H9 (cell line): Measurements from ENCODE around the gene UQCRC1. TPM values are rescaled to one million over a fixed set of nuclear protein-coding genes. Genes with fewer than 3 reads are reported as not detected.

Source experiments
- DNase-seq: peaks from one replicate; pipeline ENCODE4 v3.0.0-alpha.2; 2017
- H2AFZ ChIP-seq: one replicate; pipeline ENCODE4 v1.6.1; 2013; ENCODE audit warnings: mild to moderate bottlenecking, low read length, control low read depth, moderate library complexity
- H2AK5ac ChIP-seq: 2 replicates; pipeline ENCODE4 v1.6.1; 2013; ENCODE audit warnings: low read length, control low read depth, mixed read lengths; ENCODE audit not compliant: insufficient read length
- H2BK120ac ChIP-seq: one replicate; pipeline ENCODE4 v1.6.1; 2013; ENCODE audit warnings: low read depth, mild to moderate bottlenecking, low read length, control low read depth, inconsistent platforms; ENCODE audit not compliant: poor library complexity, severe bottlenecking
- H2BK12ac ChIP-seq: 2 replicates; pipeline ENCODE4 v1.6.1; 2013; ENCODE audit warnings: low read length, control low read depth, mixed read lengths, low read depth; ENCODE audit not compliant: insufficient read length
- H2BK15ac ChIP-seq: 2 replicates; pipeline ENCODE4 v1.6.1; 2013; ENCODE audit warnings: low read depth, low read length, control low read depth
- H2BK20ac ChIP-seq: one replicate; pipeline ENCODE4 v1.6.1; 2013; ENCODE audit warnings: low read depth, mild to moderate bottlenecking, low read length, control low read depth, inconsistent platforms; ENCODE audit not compliant: poor library complexity, severe bottlenecking
- H2BK5ac ChIP-seq: 2 replicates; pipeline ENCODE4 v1.6.1; 2013; ENCODE audit warnings: low read length, control low read depth, mixed read lengths; ENCODE audit not compliant: insufficient read length
- H3K14ac ChIP-seq: 2 replicates; pipeline ENCODE4 v1.6.1; 2013; ENCODE audit warnings: low read length, control low read depth; ENCODE audit not compliant: insufficient read depth
- H3K18ac ChIP-seq: 2 replicates; pipeline ENCODE4 v1.6.1; 2013; ENCODE audit warnings: low read depth, mild to moderate bottlenecking, mixed read lengths, low read length, control low read depth; ENCODE audit not compliant: insufficient read length
- H3K23ac ChIP-seq: 2 replicates; pipeline ENCODE4 v1.6.1; 2013; ENCODE audit warnings: low read length, control low read depth, mixed read lengths, low read depth; ENCODE audit not compliant: insufficient read length
- H3K23me2 ChIP-seq: 2 replicates; pipeline ENCODE4 v1.6.1; 2013; ENCODE audit warnings: low read depth, mild to moderate bottlenecking, mixed read lengths, low read length, control low read depth; ENCODE audit not compliant: insufficient read length, poor library complexity, severe bottlenecking
- H3K27ac ChIP-seq: 2 replicates; pipeline ENCODE4 v1.5.1; 2013; ENCODE audit warnings: low read length, control low read depth, mixed read lengths, low read depth; ENCODE audit not compliant: insufficient read length
- H3K27me3 ChIP-seq: 2 replicates; pipeline ENCODE4 v1.6.1; 2013; ENCODE audit warnings: low read length, control low read depth, inconsistent platforms; ENCODE audit not compliant: insufficient read depth
- H3K4ac ChIP-seq: 2 replicates; pipeline ENCODE4 v1.6.1; 2013; ENCODE audit warnings: low read depth, mild to moderate bottlenecking, control low read depth, inconsistent platforms, low read length, moderate library complexity
- H3K4me1 ChIP-seq: 2 replicates; pipeline ENCODE4 v1.6.1; 2013; ENCODE audit warnings: low read length, control low read depth, inconsistent platforms; ENCODE audit not compliant: insufficient read depth
- H3K4me2 ChIP-seq: 2 replicates; pipeline ENCODE4 v1.6.1; 2013; ENCODE audit warnings: low read length, control low read depth, mixed read lengths; ENCODE audit not compliant: insufficient read length, insufficient read depth
- H3K56ac ChIP-seq: 2 replicates; pipeline ENCODE4 v1.6.1; 2013; ENCODE audit warnings: low read depth, mild to moderate bottlenecking, mixed read lengths, low read length, control low read depth; ENCODE audit not compliant: insufficient read length
- H3K79me1 ChIP-seq: 2 replicates; pipeline ENCODE4 v1.6.1; 2013; ENCODE audit warnings: low read depth, mild to moderate bottlenecking, moderate library complexity, low read length, control low read depth, inconsistent platforms; ENCODE audit not compliant: insufficient read depth, poor library complexity, severe bottlenecking
- H3K79me2 ChIP-seq: 2 replicates; pipeline ENCODE4 v1.6.1; 2013; ENCODE audit warnings: low read length, control low read depth, inconsistent platforms; ENCODE audit not compliant: insufficient read depth
- H3K9ac ChIP-seq: 2 replicates; pipeline ENCODE4 v1.6.1; 2013; ENCODE audit warnings: low read length, control low read depth, mixed read lengths; ENCODE audit not compliant: insufficient read length; ENCODE audit errors: extremely low read depth
- H3K9me3 ChIP-seq: one replicate; pipeline ENCODE4 v1.6.1; 2013; ENCODE audit warnings: low read depth, low read length, inconsistent platforms; ENCODE audit not compliant: control insufficient read depth
- H3T11ph ChIP-seq: one replicate; pipeline ENCODE4 v1.6.1; 2013; ENCODE audit warnings: mild to moderate bottlenecking, low read length, control low read depth, inconsistent platforms
- H4K20me1 ChIP-seq: one replicate; pipeline ENCODE4 v1.6.1; 2013; ENCODE audit not compliant: control insufficient read depth, insufficient read length, insufficient read depth
- H4K5ac ChIP-seq: 2 replicates; pipeline ENCODE4 v1.6.1; 2013; ENCODE audit warnings: low read depth, mild to moderate bottlenecking, mixed read lengths, low read length, control low read depth; ENCODE audit not compliant: insufficient read length
- H4K8ac ChIP-seq: replicated peaks from 2 replicates; pipeline ENCODE4 v1.6.1; 2013; ENCODE audit warnings: low read length, control low read depth, mixed read lengths, low read depth; ENCODE audit not compliant: insufficient read length
- H4K91ac ChIP-seq: 2 replicates; pipeline ENCODE4 v1.6.1; 2013; ENCODE audit warnings: low read depth, mild to moderate bottlenecking, moderate library complexity, mixed read lengths, low read length, control low read depth; ENCODE audit not compliant: insufficient read length
- H3K27ac Mint-ChIP-seq, 3 experiments: 2 replicates in 2 of 3; 3 replicates in 1 of 3; pipeline ENCODE4 v1.8.0; 2020 to 2021; ENCODE audit warnings: mixed read lengths in 3 of 3, mild to moderate bottlenecking in 1 of 3, moderate library complexity in 1 of 3
- H3K27me3 Mint-ChIP-seq: 2 replicates; pipeline ENCODE4 v1.8.0; 2021; ENCODE audit warnings: low read depth, mild to moderate bottlenecking, moderate library complexity, mixed read lengths
- H3K36me3 Mint-ChIP-seq, 3 experiments: 2 replicates in 2 of 3; 3 replicates in 1 of 3; pipeline ENCODE4 v1.8.0; 2020 to 2021; ENCODE audit warnings: low read depth in 3 of 3, mixed read lengths in 3 of 3; ENCODE audit not compliant: insufficient read depth in 1 of 3
- H3K4me1 Mint-ChIP-seq, 2 experiments: 2 replicates each; pipeline ENCODE4 v1.8.0; 2020; ENCODE audit warnings: mixed read lengths in 2 of 2
- H3K4me3 Mint-ChIP-seq, 2 experiments: 2 replicates in 1 of 2; 3 replicates in 1 of 2; pipeline ENCODE4 v1.8.0; 2020 to 2021; ENCODE audit warnings: mild to moderate bottlenecking in 2 of 2, mixed read lengths in 2 of 2, moderate library complexity in 1 of 2
- H3K9me3 Mint-ChIP-seq, 2 experiments: 2 replicates in 1 of 2; 3 replicates in 1 of 2; pipeline ENCODE4 v1.8.0; 2020; ENCODE audit warnings: mild to moderate bottlenecking in 2 of 2, mixed read lengths in 2 of 2, moderate library complexity in 1 of 2
- CTCF ChIP-seq: fragments of 200-600 bp; sonication (generic); conservative IDR thresholded peaks from 3 replicates; pipeline ENCODE4 v1.8.0; 2021; ENCODE audit warnings: antibody characterized with exemption, mild to moderate bottlenecking
- WGBS: extraction: QIAGEN DNeasy Blood & Tissue Kit; methylation state at CpG from one replicate; pipeline ENCODE4 v1.1.7; 2013; ENCODE audit warnings: missing lambda C conversion rate, low lambda C conversion rate, mixed read lengths; ENCODE audit not compliant: insufficient read length; ENCODE audit errors: extremely low coverage; 5-methylcytosine and 5-hydroxymethylcytosine counted together
- total RNA-seq: library from RNA; stranded (reverse); gene quantifications from 2 replicates; pipeline ENCODE4 v1.2.1, GENCODE V29; 2021

The UQCRC1 gene
- total RNA-seq, 1 experiment from 2014 or later, result 285 TPM

GRCh38 chr3:48558493-48559134 lies 50.8 kb downstream of the UQCRC1 start:
- Histone ChIP-seq H3K9me3 (no peaks in the 10 kb centered on the region), H3K23me2 (peaks cover 7% of the 10 kb centered on the region), H4K5ac (no peak overlapping the region), H3K4me2 (no peak overlapping the region), H2BK20ac (no peak overlapping the region), H4K91ac (no peak overlapping the region), H3K56ac (no peak overlapping the region), H2BK15ac (no peak overlapping the region), H3K23ac (no peak overlapping the region), H3K14ac (no peak overlapping the region), H2BK120ac (no peak overlapping the region), H4K8ac (no peak overlapping the region), H3K79me1 (no peaks in the 10 kb centered on the region), H2BK5ac (no peak overlapping the region), H3K27ac (no peak overlapping the region), H3K18ac (no peak overlapping the region), H3K79me2 (peaks cover 2% of the 10 kb centered on the region; the same call in 1 of the 2 replicates), H3K4me1 (peaks cover 13% of the 10 kb centered on the region; the same call in 1 of the 2 replicates), H3K9ac (no peak overlapping the region), H2AFZ (no peak overlapping the region), H3K27me3 (no peaks in the 10 kb centered on the region), H4K20me1 (no peaks in the 10 kb centered on the region), H3K4ac (no peak overlapping the region), H2BK12ac (no peak overlapping the region), H2AK5ac (no peak overlapping the region), H3T11ph (no peak overlapping the region)
- TF ChIP-seq CTCF, result peak; percentile 20; the same call in 2 of the 3 replicates
- H3K9me3 Mint-ChIP-seq, result no peaks in the 10 kb centered on the region
- H3K27me3 Mint-ChIP-seq, result peaks cover 2% of the 10 kb centered on the region; the same call in 1 of the 2 replicates
- peak overlapping the region; percentile 1 to 90; a peak in 2 of 5 replicates for H3K4me3 Mint-ChIP-seq
- peaks cover 58 to 69% of the 10 kb centered on the region in 2 experiments for H3K4me1 Mint-ChIP-seq
- peak overlapping the region; percentile 2 to 79 (median 79); a peak in 5 of 7 replicates for H3K27ac Mint-ChIP-seq
- WGBS, result no CpG with 5 or more reads among the region's 6 CpGs
- DNase-seq, result no peak
- H3K36me3 Mint-ChIP-seq, result peaks cover 0 to 14% (median 2%) of the 10 kb centered on the region in 3 experiments; a peak in 4 of 7 replicates
